Memory B cell (primary cell): ENCODE data around the gene MCU.
"Not testable (repeated sequence)": the region's sequence is repeated elsewhere in the genome, so short reads cannot be mapped to it uniquely, and the experiment has no call there.

Experiments
- ATAC-seq: fragments of 150-1000 bp; cut with Tn5 transposase; 2 replicates; pipeline ENCODE4 v1.10.0; 2021; ENCODE audit warnings: low read depth, mild to moderate bottlenecking, moderate library complexity
- DNase-seq, 2 donors: peaks; one replicate each; pipeline ENCODE4 v3.0.0; 2022; ENCODE audit warnings: low spot score in 2 of 2
- H3K27ac Mint-ChIP-seq: one replicate; pipeline ENCODE4 v1.8.0; 2022; ENCODE audit warnings: mild to moderate bottlenecking, moderate library complexity, mixed read lengths
- H3K27me3 Mint-ChIP-seq: one replicate; pipeline ENCODE4 v1.8.0; 2022; ENCODE audit warnings: mixed read lengths
- H3K36me3 Mint-ChIP-seq: one replicate; pipeline ENCODE4 v1.8.0; 2022; ENCODE audit warnings: mild to moderate bottlenecking, mixed read lengths
- H3K4me1 Mint-ChIP-seq: one replicate; pipeline ENCODE4 v1.8.0; 2022; ENCODE audit warnings: mixed read lengths
- H3K4me3 Mint-ChIP-seq: one replicate; pipeline ENCODE4 v1.8.0; 2022; ENCODE audit warnings: mild to moderate bottlenecking, moderate library complexity, mixed read lengths
- H3K9me3 Mint-ChIP-seq: one replicate; pipeline ENCODE4 v1.8.0; 2022; ENCODE audit warnings: mixed read lengths

The MCU gene

GRCh38 chr10:72730479-72730878 lies 38.5 kb downstream of the MCU start:
- no peaks in the 10 kb centered on the region for H3K9me3 Mint-ChIP-seq
- peaks cover 4% of the 10 kb centered on the region for H3K36me3 Mint-ChIP-seq
- DNase-seq (no peak), ATAC-seq (no peak)
- no peaks in the 10 kb centered on the region for H3K27me3 Mint-ChIP-seq
- no peak overlapping the region for H3K4me3 Mint-ChIP-seq
- H3K4me1 Mint-ChIP-seq, result peaks cover 7% of the 10 kb centered on the region
- H3K27ac Mint-ChIP-seq, result no peak overlapping the region

DNA sequence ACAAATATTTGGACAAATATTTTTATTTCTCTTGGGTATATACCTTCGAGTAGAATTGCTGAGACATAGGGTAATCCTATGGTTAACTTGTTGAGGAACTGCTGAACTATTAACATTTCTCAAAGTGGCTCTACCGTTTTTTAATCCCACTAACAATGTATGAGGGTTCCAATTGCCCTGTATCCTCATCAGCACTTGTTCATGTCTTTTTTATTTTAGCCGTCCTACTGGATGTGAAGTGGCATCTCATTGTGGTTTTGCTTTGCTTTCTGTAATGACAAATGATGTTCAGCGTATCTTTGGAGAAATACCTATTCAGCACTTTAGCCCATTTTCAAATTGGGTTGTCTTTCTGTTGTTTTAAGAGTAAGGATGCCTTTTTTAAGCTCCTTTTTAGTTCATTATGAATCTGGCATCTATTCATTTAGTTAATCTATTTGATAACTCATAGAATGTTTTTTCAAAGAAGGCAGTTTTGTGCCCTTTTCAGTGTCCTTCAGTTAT lies 40.0 kb downstream of the MCU start:
- DNase-seq (no peak), ATAC-seq (no peak)
- H3K36me3 Mint-ChIP-seq, result peaks cover 3% of the 10 kb centered on the region
- no peaks in the 10 kb centered on the region for H3K27me3 Mint-ChIP-seq
- no peak overlapping the region for H3K4me3 Mint-ChIP-seq
- H3K4me1 Mint-ChIP-seq, result peaks cover 11% of the 10 kb centered on the region
- H3K9me3 Mint-ChIP-seq, result no peaks in the 10 kb centered on the region
- no peak overlapping the region for H3K27ac Mint-ChIP-seq

- Mint-ChIP-seq H3K9me3 (no peaks in the 10 kb centered on the region), H3K27ac (no peak overlapping the region), H3K27me3 (no peaks in the 10 kb centered on the region), H3K36me3 (no peaks in the 10 kb centered on the region), H3K4me3 (no peak overlapping the region), H3K4me1 (peaks cover 14% of the 10 kb centered on the region)
- DNase-seq (no peak), ATAC-seq (no peak)
These were observed 40.6 kb downstream of the MCU start for GRCh38 chr10:72732521-72732920.

DNA sequence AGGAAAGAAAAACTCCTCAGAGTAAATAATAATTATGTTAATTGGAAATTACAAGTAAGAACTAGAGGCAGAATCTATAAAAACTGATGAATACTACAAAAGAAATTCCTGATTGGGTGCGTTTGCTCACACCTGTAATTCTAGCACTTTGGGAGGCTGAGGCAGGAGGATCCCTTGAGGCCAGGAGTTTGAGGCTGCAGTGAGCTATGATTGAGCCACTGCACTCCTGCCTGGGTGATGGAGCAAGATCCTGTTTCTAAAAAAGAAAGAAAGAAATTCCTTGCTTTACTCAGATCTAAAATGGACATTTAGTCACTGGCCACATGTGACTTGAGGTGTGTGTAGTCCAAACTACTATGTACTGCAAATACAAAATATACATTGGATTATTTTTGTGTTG lies 42.0 kb downstream of the MCU start:
- no peak overlapping the region for H3K4me3 Mint-ChIP-seq
- H3K27me3 Mint-ChIP-seq, result no peaks in the 10 kb centered on the region
- no peak for DNase-seq
- H3K4me1 Mint-ChIP-seq, result peaks cover 22% of the 10 kb centered on the region
- no peaks in the 10 kb centered on the region for H3K36me3 Mint-ChIP-seq
- no peaks in the 10 kb centered on the region for H3K9me3 Mint-ChIP-seq
- no peak for ATAC-seq
- H3K27ac Mint-ChIP-seq, result no peak overlapping the region

DNA sequence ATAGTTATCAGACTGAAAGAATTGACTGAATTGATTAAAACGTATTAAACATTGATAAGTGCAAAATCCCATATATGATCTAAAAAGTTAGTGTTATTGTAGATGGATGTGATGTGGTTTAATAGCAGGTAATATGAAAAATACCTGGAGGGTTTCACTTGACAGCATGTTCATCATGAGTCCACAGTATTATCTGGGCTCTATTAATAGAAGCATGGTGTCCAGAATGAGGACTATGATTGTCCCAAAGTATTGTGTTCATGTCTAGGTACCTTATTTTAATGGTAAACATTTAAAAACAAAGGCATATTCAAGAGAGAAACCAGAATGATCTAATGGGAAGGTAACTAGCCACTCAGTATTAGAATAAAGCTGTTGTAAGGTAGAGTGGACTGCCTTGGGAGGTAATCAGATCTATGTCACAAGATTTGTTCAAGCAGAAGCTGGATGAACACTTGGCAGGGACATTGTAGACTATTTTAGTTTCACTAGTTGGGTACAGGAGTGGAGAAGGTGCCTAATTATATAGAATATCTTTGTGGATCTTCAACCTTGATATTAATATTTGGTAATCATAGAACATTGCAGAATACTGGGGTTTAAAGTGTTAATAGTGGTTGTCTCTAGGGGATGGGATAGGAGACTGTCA lies 43.5 kb downstream of the MCU start:
- Mint-ChIP-seq H3K27ac (no peak overlapping the region), H3K4me3 (no peak overlapping the region), H3K4me1 (peaks cover 22% of the 10 kb centered on the region), H3K27me3 (no peaks in the 10 kb centered on the region), H3K36me3 (no peaks in the 10 kb centered on the region), H3K9me3 (no peaks in the 10 kb centered on the region)
- no peak for DNase-seq
- ATAC-seq, result no peak

DNA sequence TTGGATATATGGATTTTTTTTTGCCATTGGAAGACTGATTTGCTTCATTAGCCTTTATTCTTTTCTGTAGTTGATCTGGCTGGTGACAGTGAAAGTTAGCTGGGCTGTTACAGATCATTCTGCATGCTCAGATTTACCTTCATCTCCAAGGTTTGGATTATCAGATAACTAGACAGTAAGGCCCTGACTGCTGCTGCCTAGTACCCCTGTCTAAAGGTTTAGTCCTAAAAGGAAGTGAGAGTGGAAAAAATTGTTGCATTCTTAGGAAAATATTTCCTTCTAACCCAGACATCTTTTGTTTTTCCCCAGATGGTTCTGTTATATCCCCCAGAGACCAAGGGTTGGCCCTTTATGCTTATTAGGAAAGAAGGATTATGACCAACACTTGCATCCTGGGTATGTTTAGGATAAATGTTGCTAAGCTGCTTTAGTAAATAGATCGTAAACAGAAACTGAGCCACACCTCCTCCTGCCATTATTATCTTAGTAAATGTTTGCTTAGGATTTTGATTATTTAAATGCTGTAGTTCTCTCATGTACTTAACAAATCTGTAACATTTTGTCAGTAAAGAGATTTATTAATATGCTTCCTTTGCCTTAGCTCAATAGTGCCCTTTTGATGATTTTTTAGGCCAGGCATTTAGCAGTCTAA lies 44.4 kb downstream of the MCU start:
- Mint-ChIP-seq H3K4me1 (peaks cover 24% of the 10 kb centered on the region), H3K27me3 (no peaks in the 10 kb centered on the region), H3K27ac (no peak overlapping the region), H3K9me3 (no peaks in the 10 kb centered on the region), H3K36me3 (no peaks in the 10 kb centered on the region), H3K4me3 (no peak overlapping the region)
- DNase-seq, result no peak
- no peak for ATAC-seq

GRCh38 chr10:72736828-72737220 lies 44.9 kb downstream of the MCU start:
- Mint-ChIP-seq H3K4me1 (peaks cover 24% of the 10 kb centered on the region), H3K27ac (no peak overlapping the region), H3K36me3 (no peaks in the 10 kb centered on the region), H3K4me3 (no peak overlapping the region), H3K27me3 (no peaks in the 10 kb centered on the region), H3K9me3 (no peaks in the 10 kb centered on the region)
- ATAC-seq (no peak), DNase-seq (no peak)

DNA sequence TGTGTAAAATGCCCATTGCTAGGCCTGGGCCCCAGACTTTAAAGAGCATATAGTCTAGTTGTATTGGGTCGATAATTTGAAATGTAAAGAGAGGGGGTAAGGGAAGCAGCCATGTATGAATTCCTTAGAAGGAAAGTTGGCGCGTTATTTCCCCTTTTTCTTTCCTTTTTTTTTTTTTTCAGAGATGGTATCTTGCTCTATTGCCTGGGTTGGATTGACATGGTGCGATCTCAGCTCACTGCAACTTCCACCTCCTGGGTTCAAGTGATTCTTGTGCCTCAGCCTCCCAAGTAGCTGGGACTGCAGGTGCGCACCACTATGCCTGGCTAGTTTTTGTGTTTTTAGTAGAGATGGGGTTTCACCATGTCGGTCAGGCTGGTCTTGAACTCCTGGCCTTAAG lies 45.4 kb downstream of the MCU start:
- H3K9me3 Mint-ChIP-seq, DNase-seq, H3K27me3 Mint-ChIP-seq, H3K36me3 Mint-ChIP-seq, H3K4me3 Mint-ChIP-seq, H3K27ac Mint-ChIP-seq, ATAC-seq: not testable (repeated sequence)
- H3K4me1 Mint-ChIP-seq, result peaks cover 24% of the 10 kb centered on the region

DNA sequence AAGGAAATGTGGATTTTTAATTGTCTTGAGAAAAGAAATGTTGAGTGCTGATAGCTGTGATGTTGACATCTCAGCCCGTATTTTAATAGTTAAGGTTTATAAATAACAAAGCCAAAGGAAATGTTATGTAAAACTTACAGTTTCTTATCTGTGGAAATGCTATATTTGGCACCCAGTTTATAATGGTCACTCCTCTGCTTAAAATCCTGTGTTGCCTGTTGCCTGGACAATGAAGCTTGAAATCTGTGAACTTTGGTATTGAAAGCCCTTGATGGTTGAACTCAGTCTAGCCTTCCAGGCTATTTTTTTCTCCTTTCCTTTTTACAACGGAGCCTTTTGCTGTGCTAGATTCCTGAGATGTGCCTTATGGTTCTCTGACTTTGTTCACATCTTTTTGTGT lies 46.5 kb downstream of the MCU start:
- no peak for DNase-seq

DNA sequence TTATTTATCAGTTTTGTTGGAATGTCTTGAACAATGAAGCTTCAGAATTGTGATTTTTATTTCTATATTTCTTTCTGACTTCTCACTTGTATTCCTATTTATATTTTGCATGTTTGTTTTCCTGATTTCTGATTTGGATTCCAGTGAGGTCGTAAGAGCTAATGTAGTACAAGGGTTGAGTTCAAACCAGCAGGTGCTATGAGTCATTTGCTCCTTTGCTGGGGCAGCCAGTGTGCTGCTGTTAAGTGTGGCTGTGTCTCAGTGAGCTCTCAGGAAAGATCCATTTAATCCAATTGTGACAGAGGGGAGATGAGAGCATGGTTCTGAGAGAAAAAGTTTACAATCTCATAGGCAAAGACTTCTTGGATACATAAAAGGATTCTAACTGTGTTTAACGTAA lies 48.6 kb downstream of the MCU start:
- ATAC-seq (no peak), DNase-seq (no peak)
- H3K36me3 Mint-ChIP-seq, result peaks cover 2% of the 10 kb centered on the region
- H3K4me3 Mint-ChIP-seq, result no peak overlapping the region
- H3K27me3 Mint-ChIP-seq, result no peaks in the 10 kb centered on the region
- no peaks in the 10 kb centered on the region for H3K9me3 Mint-ChIP-seq
- peaks cover 18% of the 10 kb centered on the region for H3K4me1 Mint-ChIP-seq
- no peak overlapping the region for H3K27ac Mint-ChIP-seq

More for the DNA sequence above, 46.5 kb downstream of the MCU start:
- Mint-ChIP-seq H3K4me1 (peaks cover 24% of the 10 kb centered on the region), H3K4me3 (no peak overlapping the region), H3K9me3 (no peaks in the 10 kb centered on the region), H3K27me3 (no peaks in the 10 kb centered on the region), H3K36me3 (peaks cover 2% of the 10 kb centered on the region), H3K27ac (peak overlapping the region; percentile 29)
- ATAC-seq, result no peak

DNA sequence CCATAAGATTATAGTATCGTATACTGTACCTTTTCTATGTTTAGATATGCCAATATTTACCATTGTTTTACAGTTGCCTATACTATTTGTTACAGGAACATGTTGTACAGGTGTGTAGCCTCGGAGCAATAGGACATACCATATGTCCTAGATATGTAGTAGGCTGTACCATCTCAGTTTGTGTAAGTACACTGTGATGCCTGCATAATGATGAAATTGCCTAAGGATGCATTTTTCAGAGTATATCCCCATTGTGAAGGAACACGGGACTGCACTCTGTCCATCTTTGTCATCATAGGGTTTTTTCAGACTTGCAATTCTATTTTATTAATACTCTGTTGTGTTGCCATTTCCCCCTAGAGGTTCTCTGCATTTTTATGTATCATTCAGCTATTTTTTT lies 50.1 kb downstream of the MCU start:
- DNase-seq, result no peak
- Mint-ChIP-seq H3K9me3 (no peaks in the 10 kb centered on the region), H3K36me3 (peaks cover 2% of the 10 kb centered on the region), H3K27ac (no peak overlapping the region), H3K4me3 (no peak overlapping the region), H3K4me1 (peaks cover 14% of the 10 kb centered on the region), H3K27me3 (no peaks in the 10 kb centered on the region)
- no peak for ATAC-seq

GRCh38 chr10:72742797-72743196 lies 50.9 kb downstream of the MCU start:
- no peak for ATAC-seq
- DNase-seq, result no peak
- Mint-ChIP-seq H3K4me1 (peaks cover 9% of the 10 kb centered on the region), H3K27me3 (no peaks in the 10 kb centered on the region), H3K9me3 (no peaks in the 10 kb centered on the region), H3K36me3 (peaks cover 2% of the 10 kb centered on the region), H3K27ac (no peak overlapping the region), H3K4me3 (no peak overlapping the region)

GRCh38 chr10:72744566-72744965 lies 52.6 kb downstream of the MCU start:
- H3K9me3 Mint-ChIP-seq, result no peaks in the 10 kb centered on the region
- no peak for ATAC-seq
- peaks cover 5% of the 10 kb centered on the region for H3K36me3 Mint-ChIP-seq
- DNase-seq, result no peak
- H3K27ac Mint-ChIP-seq, result no peak overlapping the region
- H3K4me3 Mint-ChIP-seq, result no peak overlapping the region
- H3K27me3 Mint-ChIP-seq, result no peaks in the 10 kb centered on the region
- peaks cover 4% of the 10 kb centered on the region for H3K4me1 Mint-ChIP-seq

GRCh38 chr10:72746426-72747363 lies 54.8 kb downstream of the MCU start:
- DNase-seq, result no peak
- no peak overlapping the region for H3K27ac Mint-ChIP-seq

More at GRCh38 chr10:72746426-72747363, 54.8 kb downstream of the MCU start:
- ATAC-seq, result no peak
- peaks cover 2% of the 10 kb centered on the region for H3K4me1 Mint-ChIP-seq
- H3K4me3 Mint-ChIP-seq, result no peak overlapping the region
- H3K36me3 Mint-ChIP-seq, result peaks cover 5% of the 10 kb centered on the region
- H3K27me3 Mint-ChIP-seq, result no peaks in the 10 kb centered on the region
- H3K9me3 Mint-ChIP-seq, result no peaks in the 10 kb centered on the region
